Stimulated activated CD4-positive, alpha-beta T cell treated with anti-CD3 and anti-CD28 coated beads, Interleukin-4, amount 100 ng/mL, for 24 hours (primary cell): ENCODE data around the gene RNF144B.

Experiments used
- DNase-seq: peaks from one replicate; pipeline ENCODE4 v3.0.0-alpha.2; 2020

RNF144B gene

GRCh38 chr6:18410412-18410811 is 23.3 kb downstream of the RNF144B start:
- DNase-seq: no peak

DNA sequence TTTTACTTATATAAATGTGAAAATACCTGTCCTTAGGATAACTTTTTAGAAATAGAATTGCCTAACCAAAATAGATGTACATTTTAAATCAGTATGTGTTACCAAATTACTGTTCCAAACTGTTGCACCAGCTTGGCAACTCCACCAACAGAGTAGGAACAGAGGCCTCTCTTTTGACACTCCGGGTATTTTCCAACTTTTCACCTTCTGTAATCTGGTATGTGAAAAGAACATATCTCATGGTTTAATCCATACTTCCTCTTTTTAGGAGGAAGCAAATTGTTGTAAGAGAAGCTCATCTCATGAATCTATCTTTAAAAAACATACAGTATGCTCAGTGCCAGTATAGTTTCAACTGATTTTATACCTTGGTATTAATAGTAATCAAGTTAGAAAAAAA is 24.9 kb downstream of the RNF144B start:
- DNase-seq: no peak

GRCh38 chr6:18412644-18413043 is 25.5 kb downstream of the RNF144B start:
- no peak for DNase-seq

DNA sequence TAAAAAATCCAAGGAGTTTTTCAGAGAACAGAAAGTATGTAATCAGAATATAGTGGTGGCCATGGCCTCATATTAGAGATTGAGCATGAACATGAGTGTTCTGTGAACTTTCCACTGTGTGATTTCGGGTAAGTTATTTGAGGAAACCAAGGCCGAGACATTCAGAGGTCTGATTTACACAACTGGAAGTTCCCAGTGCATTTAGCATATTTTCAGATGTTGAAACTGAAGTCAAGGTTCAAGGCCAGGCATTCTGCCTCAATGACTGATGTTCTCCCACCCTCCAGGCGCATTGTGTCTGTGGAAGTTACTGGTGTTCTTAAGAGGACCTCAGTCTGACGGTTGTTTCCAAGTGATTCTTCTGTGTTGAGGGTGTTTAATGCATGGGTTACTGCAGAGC is 26.2 kb downstream of the RNF144B start:
- DNase-seq: no peak

GRCh38 chr6:18414116-18414515 is 27.0 kb downstream of the RNF144B start:
- DNase-seq: no peak

- DNase-seq: no peak
Observed at GRCh38 chr6:18415207-18415606, 28.1 kb downstream of the RNF144B start.

DNA sequence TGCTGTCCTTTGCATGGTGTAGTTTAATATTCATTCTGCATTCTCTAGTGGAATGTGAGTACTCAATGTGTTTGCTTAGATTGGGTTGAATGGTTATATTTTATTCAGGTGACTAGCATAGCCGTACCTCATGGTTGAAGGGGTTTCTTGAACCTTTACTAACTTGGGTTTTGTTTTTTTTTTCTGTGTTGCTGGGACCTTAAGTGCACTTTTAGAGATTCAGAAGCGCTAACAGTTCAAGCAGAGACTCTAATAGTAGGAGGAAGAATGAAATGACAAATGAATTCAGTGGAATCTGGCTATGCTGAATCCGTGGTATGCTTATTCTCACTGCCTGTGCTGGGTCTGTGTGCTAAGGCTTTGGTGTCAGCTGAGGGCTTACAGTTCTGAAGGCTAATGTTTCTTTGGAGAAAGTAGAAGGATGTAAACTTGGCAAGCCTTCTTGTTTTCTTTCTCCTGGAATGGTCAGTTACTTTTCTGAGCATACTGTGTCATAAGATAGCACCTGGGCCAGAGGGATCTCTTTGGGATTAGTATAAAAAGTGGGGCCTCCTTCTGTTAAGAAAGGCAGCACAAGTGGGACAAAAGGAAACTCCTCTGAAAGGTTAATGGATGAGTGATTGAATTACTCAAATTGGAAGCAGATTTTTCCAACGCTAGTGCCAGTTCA is 28.7 kb downstream of the RNF144B start:
- DNase-seq: no peak

DNA sequence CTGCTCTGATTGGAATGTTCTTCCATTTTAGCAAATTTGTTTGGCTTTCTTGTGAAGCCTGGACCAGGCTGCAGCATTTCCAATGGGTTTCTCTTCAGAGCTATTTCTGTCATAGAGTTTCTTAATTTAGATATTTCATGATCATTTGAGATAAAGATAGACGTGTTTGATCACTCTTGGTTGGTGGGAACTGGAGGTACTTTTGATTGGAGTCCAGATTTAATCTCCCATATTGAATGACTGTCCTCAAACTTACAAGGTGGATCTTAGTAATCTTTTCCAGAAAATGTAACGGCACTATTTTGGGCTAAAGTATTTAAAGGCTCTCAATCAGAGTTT is 29.2 kb downstream of the RNF144B start:
- no peak for DNase-seq

- DNase-seq: no peak
Observed at GRCh38 chr6:18420328-18420727, 33.2 kb downstream of the RNF144B start.

DNA sequence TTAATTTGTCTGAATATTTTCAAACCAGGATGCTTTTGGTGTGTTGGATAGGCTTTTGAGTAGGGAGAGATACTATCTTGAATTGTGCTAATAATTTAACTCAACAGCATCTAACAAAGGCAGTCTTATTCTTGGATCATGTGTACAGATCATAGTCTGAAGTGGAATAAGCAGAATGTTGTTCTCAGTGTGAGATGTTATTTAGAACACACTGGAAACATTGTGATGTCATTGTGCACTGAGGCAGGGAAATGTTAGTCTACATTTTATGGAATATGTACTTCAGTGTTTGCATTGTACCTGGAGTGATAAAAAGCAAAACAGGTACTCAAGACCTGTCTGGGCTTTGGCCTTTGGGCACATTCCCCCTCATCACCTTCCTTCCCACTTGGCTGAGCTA is 35.0 kb downstream of the RNF144B start:
- no peak for DNase-seq

GRCh38 chr6:18423426-18423825 is 36.3 kb downstream of the RNF144B start:
- no peak for DNase-seq

DNA sequence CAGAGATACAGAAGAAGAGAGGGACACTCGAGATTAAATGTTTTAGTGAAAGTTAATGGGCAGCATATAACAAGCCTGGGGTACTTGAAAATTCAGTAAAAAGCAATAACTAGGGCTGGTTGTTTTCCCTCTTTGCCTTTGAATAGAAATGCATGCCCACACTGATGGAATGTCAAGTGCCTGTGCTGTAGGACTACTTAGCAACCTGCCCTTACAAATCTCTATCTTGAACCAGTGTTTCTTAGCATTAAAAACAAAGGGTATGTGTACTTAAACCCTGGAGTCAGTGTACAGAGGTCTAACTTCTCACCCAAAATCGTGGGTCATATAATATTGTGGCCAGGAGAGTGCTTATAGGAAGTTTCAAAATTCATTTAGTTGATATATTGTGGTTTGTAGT is 37.1 kb downstream of the RNF144B start:
- no peak for DNase-seq

DNA sequence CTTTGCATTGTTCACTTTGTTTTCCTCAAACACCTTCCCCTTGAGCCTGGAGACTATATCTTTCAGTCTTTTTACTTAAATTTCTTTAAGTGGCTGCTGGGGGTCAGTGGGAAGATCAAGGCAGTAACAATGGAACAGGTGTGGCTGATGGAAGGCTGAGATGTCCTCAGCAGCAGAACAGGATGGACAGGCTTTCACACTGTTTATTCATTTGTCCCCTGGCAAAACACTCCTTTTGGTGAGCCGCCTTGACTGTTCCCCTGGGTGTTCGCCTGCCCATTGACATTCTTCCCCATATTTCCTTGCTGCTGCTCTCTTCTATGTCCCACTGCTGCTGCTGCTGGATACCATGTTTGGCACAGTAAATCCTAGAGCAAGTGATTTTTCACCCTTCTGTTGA is 38.1 kb downstream of the RNF144B start:
- no peak for DNase-seq

GRCh38 chr6:18427296-18427695 is 40.1 kb downstream of the RNF144B start:
- DNase-seq: no peak

GRCh38 chr6:18429655-18430297 is 42.6 kb downstream of the RNF144B start:
- DNase-seq: no peak

DNA sequence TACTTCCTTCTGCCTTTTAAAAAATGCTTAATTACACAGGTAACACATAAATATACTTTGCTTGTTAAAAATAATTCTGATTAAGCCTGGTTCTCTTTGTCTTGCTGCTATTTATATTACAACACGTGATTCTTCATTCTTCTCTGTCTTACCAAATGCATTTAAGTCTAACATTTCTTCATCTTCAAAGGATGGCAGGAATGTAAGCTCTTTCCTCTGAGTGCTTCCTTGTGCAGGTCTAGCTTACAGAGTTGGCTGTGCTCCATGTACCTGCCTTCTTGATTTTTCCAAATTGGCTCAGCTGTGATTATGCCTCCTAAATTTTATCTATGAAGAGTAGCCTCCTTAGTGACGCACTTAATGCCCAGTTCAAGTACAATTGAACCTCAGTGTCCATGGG is 44.4 kb downstream of the RNF144B start:
- DNase-seq: no peak

DNA sequence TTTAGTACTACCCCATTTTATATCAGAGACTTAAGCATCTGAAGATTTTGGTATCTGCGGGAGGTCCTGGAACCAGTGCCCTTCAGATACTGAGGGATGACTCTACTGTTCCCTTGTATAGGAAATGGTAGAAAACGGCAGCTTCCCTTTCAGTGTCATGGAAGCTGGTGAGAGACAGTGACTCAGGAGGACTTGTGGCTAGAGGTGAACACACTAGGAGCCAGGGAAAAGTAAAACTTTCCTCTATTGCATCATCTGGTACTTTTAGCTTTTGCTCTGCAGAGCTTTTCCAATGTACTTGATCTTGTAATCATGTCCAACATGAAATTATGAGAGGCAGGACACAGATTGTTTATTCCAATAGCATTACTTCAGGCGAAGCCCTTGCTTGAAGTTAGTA is 45.0 kb downstream of the RNF144B start:
- no peak for DNase-seq

DNA sequence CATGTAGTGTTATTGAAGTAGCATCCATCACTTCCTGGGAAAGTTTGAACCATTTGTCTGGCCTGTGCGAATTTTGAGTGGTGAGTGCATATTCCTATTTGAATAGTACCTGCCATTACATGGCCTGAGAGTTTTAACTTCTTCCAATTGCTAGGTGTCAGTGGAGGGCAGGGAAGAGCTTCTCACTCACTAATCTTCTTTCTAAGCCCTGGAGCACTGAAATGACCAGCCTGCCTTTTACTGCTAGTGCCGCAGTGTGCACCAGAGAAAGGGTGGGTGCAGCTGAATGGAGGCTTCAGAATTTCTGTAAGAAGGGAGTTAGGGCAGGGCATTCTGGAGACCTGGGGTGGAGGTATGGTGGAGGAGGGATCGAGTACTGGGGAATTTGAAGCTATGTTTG is 45.5 kb downstream of the RNF144B start:
- DNase-seq: no peak

DNA sequence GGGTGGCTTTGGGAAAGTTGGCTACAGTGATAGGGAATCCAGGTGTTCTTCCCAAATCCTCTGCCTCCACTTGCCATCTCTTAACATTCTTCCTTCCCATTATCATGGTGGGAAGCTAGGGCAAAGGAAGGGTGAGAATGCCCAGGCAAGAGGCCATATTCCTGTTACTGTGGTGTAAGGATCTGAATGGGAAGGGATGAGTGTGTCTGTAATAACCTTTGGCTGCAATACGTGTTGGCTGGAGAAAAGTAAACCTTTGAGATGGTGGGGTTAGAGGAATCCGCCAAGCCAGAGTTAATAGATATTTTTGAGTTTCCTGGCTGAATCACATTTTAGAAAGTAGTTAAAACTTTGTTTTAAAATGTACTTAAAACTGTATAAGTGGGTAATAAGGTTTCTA is 45.9 kb downstream of the RNF144B start:
- no peak for DNase-seq

DNA sequence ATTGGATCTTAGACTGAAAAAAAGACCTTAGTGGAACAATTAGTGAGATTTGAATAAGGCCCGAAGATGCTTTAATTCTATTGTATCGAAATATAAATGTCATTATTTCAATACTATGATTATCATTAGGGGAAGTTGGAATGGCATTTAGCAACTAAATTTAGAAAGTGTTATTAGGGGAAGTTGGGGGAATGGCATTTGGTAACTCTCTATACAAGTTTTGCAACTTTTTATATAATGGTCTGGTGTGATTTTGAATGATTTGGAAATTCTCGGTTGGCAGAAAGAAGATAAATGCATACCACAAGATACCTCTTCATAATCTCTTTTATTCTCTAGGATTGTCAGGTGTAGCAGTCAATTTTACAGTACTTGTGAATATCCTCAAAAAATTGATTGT is 49.2 kb downstream of the RNF144B start:
- no peak for DNase-seq

GRCh38 chr6:18439581-18439980 is 52.4 kb downstream of the RNF144B start:
- no peak for DNase-seq

DNA sequence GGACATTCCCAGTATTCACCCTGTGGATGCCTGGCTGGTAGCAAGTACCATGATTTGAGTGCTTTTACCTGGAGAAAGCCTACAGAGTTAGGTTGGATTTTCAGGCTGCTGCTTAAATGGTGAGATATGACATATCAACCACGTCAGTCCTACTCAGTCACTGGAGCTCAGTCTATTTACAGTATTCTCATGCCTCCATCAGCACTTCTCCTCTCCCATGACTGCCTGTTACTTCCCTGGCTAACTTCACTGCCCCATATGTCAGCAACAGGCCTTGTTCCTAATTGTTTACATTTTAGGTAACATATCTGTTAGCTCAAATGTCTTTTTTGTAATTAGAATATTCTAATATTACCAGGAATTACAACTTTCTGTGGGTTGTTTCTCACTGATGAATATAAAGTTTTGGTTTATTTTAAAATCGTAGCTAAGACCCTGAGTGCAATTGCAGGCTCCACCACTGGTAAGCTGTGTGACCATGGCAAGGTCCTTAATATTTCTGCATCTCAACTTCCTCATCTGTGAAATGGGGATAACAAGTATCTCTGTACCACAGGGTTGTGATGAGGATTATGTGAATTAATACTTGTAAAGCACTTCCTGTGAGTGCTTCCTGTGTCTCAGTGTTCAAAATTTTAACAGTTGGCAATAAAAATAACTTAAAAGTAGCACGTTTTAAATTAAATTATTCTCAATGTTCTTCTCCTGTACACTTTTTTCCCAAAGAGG is 54.3 kb downstream of the RNF144B start:
- DNase-seq: no peak

DNA sequence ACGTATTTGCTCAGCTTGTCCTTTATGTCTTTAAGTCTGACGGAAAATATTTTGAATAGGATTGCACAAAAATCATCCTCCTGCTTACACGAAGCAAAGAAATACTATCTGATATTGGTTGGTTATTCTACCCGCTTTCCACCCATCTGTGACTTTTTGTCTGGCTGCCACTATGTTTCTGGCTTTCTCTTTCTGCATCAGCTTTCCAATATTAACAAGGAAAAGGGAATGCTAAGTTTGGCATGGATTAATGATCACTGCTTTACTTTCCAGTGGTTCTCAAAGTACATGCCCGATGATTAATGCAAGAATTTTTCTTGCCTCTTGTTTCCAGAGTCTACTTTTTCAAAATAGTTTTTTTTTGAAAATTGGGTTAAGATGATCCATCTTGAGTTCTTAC is 57.0 kb downstream of the RNF144B start:
- DNase-seq: no peak

GRCh38 chr6:18445228-18445627 is 58.1 kb downstream of the RNF144B start:
- no peak for DNase-seq

- DNase-seq: no peak
Observed at GRCh38 chr6:18446771-18447170, 59.6 kb downstream of the RNF144B start.
